NCI-H446 treated with DMSO at 0.1 percent for 48 hours (cell line): ENCODE results near the gene DCDC2C.

Experiments
- DNase-seq: peaks from one replicate; lab custom pipeline; 2025; lab: John Stamatoyannopoulos, UW

The DCDC2C gene

GRCh38 chr2:3838348-3838747 is 135.0 kb downstream of the DCDC2C start:
- no peak for DNase-seq

- no peak for DNase-seq
Observed at GRCh38 chr2:3839476-3839875, 136.1 kb downstream of the DCDC2C start.

GRCh38 chr2:3840611-3841155 is 137.3 kb downstream of the DCDC2C start:
- DNase-seq: no peak

- no peak for DNase-seq
Observed at GRCh38 chr2:3847397-3848052, 144.2 kb downstream of the DCDC2C start.

DNA sequence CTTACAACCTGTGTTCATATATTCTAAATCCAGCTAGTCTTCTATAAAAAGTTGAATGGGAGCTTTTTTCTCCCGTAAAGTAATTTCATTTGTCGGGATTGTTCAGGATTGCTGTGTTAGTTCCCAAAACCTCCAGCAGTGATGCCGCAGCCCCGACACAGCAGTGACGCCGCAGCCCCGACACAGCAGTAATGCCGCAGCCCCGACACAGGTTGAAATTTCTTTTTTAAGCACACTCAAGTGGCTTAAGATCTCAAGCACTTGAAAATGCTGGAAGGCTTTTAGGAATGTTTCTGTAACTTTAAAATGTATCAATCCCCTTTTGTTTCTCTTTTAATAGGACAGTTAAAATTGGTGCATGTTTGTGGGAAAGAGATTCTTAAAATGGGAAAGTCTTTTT is 145.4 kb downstream of the DCDC2C start:
- DNase-seq: no peak

DNA sequence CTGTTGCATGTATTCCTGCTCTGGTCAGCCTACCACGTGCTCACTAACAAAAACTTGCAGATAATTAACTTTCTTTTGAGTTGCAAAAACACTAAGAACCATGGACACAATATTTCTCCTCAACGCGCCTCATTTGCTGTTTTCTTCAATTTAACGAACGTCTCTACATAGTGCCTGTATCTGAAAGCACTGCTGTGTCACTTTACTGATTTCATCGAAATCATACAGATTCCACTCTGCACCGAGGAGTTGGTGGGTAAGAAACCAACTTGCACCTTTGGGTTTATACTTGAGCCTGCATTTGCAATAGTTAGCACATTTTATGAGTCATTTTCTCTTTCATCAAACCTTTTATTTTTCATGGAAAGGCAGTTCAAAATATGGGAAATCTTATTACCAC is 145.8 kb downstream of the DCDC2C start:
- DNase-seq: no peak

GRCh38 chr2:3857576-3857975 is 154.2 kb downstream of the DCDC2C start:
- DNase-seq: no peak

GRCh38 chr2:3864943-3865865 is 161.8 kb downstream of the DCDC2C start:
- DNase-seq: no peak

GRCh38 chr2:3867469-3867868 is 164.1 kb downstream of the DCDC2C start:
- DNase-seq: no peak

DNA sequence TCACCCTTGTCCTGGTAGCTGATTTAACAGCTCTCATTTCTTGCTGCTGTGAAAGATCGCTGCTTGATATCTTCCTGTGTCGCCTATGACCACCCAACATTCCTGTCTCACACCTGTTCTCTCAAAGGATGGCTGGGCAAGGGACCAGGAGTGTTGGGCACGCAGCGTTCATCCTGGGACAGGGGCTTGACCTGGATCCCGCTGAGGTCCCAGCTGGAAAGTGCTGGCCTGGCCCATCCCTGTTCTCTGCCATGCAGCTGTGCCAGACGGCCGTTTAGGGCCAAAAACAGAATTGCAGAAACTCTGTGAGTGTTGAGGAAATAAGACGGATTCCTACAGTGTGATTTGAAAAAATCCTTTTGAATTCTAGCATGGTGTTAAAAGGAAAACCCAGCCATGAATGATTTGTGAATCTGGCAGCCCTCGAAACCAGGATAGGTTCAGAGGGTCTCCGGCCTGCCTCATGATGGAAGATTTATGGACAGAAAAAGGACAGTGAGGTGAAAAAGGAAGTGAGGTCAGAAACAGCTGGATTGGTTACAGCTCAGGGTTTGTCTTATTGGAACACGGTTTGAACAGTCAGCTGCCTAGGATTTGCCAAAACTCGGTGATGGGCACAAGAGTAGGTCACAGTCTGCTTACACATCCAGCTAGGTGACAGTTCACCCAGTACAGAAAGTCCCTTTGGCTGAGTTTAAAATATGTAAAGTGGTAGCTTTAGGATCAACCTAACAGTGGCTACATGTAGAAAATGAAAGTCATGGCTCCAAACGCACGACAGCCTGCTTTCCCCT is 164.8 kb downstream of the DCDC2C start:
- no peak for DNase-seq

- DNase-seq: no peak
Observed at GRCh38 chr2:3870222-3870621, 166.8 kb downstream of the DCDC2C start.

GRCh38 chr2:3871002-3871401 is 167.6 kb downstream of the DCDC2C start:
- no peak for DNase-seq

DNA sequence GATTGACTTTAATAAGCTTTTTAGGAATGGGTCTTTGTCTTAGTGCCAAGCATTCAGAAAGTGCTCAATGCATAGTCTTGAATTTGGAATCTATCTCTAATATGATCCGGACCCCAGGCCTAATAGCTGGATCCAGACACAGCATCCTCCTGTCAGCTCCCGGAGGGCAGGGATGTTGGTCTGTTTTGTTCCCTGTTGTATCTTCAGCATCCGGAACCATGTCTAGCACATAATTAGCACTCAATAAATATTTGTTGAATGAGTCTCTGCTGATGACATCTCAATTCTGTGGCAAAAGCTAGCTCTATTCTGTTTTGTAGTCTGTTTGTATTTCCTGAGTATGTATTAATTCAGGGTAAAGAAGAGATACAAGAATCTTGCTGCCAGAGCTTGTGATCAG is 169.1 kb downstream of the DCDC2C start:
- no peak for DNase-seq

DNA sequence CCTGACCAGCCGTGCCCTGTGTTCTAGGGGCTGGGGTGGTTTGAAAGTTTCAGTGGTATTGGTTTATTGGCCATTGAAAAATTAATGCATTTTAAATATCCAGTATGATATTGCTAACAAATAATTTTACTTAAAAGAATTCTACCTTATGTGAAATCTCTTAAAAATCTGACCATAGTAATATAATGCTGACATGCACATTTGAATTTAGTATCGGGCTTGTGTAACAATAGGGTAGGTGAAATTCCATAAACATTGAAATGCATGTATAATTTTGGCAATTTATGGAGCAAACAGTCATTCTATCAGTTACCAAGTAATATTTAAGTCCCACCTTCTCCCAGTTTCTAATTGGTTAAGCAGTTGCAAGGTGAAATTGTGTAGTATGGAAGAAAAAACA is 170.5 kb downstream of the DCDC2C start:
- no peak for DNase-seq

DNA sequence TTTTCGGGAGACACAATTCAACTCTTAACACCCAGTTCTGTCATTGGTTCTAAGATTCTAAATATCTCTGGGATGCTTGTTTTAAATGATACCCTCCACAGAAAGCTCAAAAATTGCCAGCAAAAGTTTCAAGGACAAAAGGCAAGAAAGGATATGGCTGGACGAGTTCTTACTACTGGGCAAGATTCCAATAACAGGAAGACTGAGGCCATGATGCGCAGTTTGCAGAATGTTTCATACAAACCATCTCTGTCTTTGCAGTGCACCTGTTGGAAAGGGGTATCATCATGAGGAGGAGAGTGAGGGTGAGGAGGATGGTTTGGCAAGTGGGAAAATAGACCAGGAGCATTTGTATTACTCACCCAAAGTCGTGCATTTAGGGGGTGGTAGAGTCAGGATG is 172.8 kb downstream of the DCDC2C start:
- no peak for DNase-seq

GRCh38 chr2:3876685-3877084 is 173.3 kb downstream of the DCDC2C start:
- peak; percentile 46 for DNase-seq

DNA sequence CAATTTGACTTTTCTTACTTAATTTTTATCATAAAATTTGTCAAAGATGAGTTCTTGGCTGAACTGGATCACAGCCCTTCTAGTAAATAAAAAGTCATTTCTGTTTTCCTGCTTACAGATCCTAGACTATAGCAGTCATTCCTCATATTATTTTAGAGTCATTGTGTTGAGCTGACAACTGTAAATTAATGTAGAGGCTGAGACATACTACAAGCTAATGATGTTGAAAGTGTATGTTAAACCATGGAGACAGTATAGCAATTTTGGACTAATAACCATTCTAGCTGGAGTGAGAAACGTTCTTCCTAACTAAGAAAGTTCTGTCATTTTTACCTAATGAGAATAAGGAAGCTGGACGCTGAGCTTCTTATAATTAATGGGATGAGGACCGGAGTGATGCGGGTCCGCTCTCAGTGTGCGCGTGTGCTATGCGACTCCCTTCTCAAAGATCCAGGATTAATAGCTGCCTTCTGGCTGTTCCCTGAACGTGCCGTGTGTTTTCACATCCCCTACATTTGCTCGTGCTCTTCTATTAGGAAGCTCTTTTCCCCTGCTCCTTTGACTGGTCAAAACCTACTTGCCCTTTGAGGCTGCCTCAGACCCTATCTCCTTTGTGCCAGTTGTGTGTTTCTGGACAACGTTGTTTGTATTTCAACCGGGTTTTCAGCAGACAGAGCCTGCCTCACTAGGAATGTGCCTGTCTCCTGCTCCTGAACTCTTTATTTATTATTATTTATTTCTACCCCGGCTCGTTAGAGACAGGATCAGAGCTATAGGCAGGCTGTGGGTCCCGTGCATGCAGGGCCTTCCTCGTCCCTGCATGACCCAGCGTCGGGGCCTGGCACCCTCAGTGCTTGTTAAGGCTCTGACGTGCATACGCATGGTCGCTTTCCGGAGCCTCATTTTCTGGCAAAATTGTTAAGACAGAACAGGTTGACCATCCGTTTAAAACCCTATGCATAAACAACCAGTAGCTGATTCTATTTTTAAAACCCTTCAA is 182.6 kb downstream of the DCDC2C start:
- DNase-seq: no peak

DNA sequence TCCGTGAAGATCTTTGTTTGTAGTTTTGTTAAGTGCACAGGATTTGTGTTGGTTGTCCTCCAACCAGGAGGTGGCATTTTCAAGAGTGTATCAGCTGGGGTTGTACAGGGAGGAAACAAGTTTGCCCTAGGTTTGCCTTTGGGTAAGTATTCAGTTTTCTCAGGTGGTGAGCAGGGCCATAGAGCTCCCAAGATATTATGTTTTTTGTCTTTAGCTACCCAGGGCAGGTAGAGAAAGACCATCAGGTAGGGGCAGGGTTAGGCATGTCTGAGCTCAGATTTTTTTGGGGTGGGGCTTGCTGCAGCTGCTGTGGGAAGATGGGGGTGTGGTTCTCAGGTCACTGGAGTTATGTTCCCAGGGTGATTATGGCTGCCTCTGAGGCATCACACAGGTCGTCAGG is 191.6 kb downstream of the DCDC2C start:
- DNase-seq: no peak
